Retinal pigment epithelial cell (primary cell): ENCODE data around the gene CMTR2.

ENCODE experiments used
- DNase-seq: peaks from one replicate; pipeline ENCODE4 v3.0.0-alpha.2; 2010; ENCODE audit warnings: low read depth
- H3K4me3 ChIP-seq: 2 replicates; pipeline ENCODE4 v1.5.1; 2011; ENCODE audit warnings: mild to moderate bottlenecking, low read length, control low read depth, moderate library complexity
- TF ChIP-seq, protein P1 (sequence below): conservative IDR thresholded peaks from 2 replicates; pipeline ENCODE4 v1.5.1; 2011; ENCODE audit warnings: low read depth, low read length, control low read depth, inconsistent platforms

The CMTR2 gene

DNA sequence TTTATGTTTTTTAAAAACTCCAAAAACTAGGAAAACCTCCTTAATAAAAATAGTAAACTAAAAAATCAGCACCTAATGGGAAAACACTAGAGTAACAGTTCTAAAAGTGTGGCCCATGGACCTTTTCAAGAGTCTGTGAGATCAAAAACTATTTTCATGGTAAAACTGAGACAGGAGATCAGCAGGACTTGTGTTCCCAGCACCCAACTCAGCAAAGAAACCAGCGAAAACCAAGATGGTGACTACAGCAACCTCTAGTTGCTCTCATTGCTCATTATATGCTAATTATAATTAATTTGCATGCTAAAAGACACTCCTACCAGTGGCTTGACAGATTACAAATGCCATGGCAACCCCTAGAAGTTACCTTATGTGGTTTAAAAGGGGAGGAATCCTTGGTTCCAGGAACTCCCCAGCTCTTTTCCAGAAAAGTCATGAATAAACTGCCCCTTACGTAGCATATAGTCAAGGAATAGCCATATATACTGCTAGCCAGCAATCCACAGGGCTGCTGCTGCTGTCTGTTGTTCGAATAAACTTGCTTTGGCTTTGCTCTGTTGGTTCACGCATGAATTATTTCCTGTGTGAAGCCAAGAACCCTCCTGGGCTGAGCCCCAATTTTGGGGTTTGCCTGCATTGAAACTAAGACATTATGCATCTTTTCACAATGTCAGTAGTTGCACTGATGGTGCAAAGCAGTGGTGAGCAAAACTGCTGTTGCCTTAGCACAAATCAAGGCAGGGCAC lies 12.4 kb downstream of the CMTR2 start:
- no peak for DNase-seq
- TF ChIP-seq, protein P1, sequence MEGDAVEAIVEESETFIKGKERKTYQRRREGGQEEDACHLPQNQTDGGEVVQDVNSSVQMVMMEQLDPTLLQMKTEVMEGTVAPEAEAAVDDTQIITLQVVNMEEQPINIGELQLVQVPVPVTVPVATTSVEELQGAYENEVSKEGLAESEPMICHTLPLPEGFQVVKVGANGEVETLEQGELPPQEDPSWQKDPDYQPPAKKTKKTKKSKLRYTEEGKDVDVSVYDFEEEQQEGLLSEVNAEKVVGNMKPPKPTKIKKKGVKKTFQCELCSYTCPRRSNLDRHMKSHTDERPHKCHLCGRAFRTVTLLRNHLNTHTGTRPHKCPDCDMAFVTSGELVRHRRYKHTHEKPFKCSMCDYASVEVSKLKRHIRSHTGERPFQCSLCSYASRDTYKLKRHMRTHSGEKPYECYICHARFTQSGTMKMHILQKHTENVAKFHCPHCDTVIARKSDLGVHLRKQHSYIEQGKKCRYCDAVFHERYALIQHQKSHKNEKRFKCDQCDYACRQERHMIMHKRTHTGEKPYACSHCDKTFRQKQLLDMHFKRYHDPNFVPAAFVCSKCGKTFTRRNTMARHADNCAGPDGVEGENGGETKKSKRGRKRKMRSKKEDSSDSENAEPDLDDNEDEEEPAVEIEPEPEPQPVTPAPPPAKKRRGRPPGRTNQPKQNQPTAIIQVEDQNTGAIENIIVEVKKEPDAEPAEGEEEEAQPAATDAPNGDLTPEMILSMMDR: no peak
- no peak overlapping the region for H3K4me3 ChIP-seq

DNA sequence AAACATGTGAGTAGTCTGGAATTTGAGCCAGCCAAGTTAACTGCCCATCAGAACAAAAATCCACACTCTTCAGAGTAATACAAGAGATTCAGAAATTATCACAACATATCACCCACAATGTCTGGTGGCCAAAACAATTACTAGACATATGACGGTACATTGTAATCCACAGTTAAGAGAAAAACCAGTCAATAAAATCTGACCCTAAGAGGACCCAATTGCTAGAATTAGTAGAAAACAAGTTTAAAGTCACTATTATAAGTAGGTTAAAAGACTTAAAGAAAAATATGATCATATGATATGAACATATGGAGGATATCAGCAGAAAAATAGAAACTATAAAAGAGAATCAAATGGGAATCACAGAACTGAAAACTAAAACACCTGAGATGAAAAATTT lies 15.8 kb downstream of the CMTR2 start:
- no peak for DNase-seq
- H3K4me3 ChIP-seq: no peak overlapping the region
- TF ChIP-seq, protein P1: no peak

DNA sequence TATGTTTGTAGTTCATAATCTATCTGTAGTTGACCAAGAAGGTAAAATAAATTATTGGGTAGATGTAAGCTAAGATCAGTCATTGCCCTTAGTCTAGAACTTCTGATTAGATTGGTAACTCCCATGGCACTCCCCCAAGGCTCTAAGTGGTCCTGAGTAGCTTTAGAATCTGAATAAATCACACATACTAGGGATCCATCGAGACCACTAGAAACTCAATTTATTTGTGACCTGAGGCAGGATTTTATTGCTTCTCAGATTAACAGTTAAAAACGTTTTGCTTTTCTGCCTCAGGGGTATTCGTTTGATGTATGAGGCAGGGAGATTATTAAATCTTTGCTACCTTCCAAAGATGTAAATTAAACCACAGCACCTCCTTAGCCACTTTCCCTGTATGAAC lies 24.9 kb downstream of the CMTR2 start:
- H3K4me3 ChIP-seq: no peak overlapping the region
- TF ChIP-seq, protein P1: no peak
- DNase-seq: no peak

DNA sequence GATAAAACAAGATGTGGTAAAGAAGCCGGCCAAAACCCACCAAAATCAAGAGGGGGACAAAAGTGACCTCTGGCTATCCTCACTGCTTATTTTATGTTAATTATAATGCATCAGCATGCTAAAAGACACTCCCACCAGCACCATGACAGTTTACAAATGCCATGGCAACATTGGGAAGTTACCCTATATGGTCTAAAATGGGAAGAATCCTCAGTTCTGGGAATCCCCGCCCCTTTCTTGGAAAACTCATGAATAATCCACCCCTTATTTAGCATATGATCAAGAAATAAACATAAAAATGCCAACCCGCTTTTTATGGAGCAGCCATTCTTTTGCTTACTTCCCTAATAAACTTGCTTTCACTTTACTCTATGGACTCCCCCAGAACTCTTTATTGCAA lies 25.6 kb downstream of the CMTR2 start:
- TF ChIP-seq, protein P1: no peak
- no peak overlapping the region for H3K4me3 ChIP-seq
- DNase-seq: no peak

DNA sequence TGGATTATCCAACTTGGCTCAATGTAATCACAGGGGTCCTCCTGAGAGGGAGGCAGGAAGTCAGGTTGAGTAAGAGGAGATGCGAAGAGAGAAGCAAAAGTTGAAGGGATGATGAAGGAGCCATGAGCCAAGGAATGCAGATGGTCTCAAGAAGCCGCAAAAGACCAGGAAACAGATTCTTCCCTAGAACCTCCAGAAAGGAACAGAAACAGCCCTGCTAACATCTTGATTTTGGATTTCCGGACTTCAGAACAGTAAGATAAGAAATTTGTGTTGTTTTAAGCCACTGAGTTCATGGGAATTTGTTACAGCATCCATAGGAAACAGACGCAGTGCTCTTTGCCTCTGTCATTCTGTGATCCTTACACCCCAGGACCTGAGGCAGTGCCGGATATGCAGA lies 26.8 kb downstream of the CMTR2 start:
- no peak for DNase-seq
- H3K4me3 ChIP-seq: no peak overlapping the region
- TF ChIP-seq, protein P1: no peak

DNA sequence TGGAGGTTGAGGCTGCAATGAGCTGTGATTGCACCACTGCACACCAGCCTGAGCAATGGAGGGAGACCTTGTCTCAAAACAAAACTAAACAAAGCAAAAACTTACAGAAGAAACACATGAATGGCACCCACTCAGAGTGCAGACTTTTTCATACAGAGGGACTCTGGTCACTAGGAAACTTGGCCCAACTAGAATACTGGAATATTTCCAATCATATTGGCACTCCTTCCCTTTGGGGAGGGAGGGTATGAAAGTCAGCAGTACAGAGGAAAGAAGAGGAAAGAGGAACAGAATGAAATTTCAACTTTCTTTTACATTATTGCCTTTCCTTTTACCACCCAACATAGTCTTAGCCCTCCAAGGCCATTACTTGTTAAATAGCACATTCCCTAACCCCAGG lies 28.2 kb downstream of the CMTR2 start:
- TF ChIP-seq, protein P1: no peak
- H3K4me3 ChIP-seq: no peak overlapping the region
- DNase-seq: no peak

DNA sequence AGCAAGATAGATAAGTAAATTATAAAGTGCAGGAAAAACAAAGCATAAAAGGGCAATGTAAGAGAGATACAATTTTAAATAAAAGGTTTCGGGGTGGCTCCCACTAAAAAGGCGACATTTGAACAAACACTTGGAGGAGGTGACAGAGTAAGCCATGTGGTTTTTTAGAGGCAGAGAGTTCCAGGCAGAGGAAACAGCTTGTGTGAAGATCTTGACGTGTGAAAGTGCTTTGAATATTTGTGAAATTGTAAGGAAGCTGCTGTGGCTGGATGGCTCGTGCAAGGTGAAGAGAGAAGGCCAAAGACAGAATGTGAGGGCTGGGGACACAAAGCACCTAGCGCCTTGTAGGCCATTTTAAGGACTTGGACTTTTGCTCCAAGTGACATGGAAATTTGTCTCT lies 30.1 kb downstream of the CMTR2 start:
- TF ChIP-seq, protein P1: no peak
- no peak for DNase-seq
- H3K4me3 ChIP-seq: no peak overlapping the region
